GM19372 (cell line): ENCODE data around the gene KCTD20.

Experiments
- ATAC-seq: cut with Tn5 transposase; IDR thresholded peaks from one replicate; pipeline ENCODE4 v1.9.1; 2021; ENCODE audit warnings: mild to moderate bottlenecking, low read depth, moderate library complexity; ENCODE audit not compliant: unreplicated experiment

KCTD20 gene

GRCh38 chr6:36523936-36524499 lies 81.2 kb downstream of the KCTD20 start:
- ATAC-seq = no peak

DNA sequence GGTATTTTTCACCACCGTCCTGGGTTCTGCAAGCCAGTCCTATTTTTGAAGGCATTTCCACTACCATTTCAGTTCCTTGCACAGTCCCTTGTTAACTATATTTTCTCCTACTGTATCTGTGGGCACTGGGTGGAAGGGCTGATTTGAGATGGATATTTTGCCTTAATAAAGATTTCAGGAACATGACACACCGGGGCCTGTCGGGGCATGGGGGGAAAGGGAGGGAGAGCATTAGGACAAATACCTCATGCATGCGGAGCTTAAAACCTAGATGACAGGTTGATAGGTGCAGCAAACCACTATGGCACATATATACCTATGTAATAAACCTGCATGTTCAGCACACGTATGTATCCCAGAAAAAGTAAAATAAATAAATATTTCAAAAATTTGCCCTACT lies 82.1 kb downstream of the KCTD20 start:
- no peak for ATAC-seq

- ATAC-seq = no peak
Measured at GRCh38 chr6:36525346-36525745, 82.5 kb downstream of the KCTD20 start.

DNA sequence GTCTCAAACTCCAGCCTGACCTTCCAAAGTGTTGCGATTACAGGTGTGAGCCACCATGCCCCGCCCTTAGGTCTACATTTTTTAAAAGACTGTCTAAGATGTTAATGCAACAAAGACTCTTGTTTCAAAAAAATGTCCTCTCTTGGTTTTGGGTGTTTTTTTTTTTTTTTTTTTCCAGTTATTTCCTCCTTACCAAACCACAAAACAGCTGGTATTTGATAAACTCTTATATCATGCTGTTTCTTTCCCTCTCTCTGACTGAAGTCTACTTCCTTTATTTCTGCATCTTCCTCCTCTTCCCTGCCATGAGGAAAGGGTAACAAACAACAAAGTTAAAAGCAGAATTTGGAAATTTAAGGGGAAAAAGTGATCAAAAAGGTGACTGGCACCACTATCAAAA lies 83.3 kb downstream of the KCTD20 start:
- ATAC-seq = no peak

GRCh38 chr6:36533321-36533720 lies 90.5 kb downstream of the KCTD20 start:
- ATAC-seq = no peak

- ATAC-seq = no peak
Measured at GRCh38 chr6:36536873-36537547, 94.2 kb downstream of the KCTD20 start.

- ATAC-seq = no peak
Measured at GRCh38 chr6:36539814-36540568, 97.2 kb downstream of the KCTD20 start.
